PFSK-1 (cell line): ENCODE data around the gene SLC7A11.

ENCODE experiments used
- FOXP2 ChIP-seq: optimal IDR thresholded peaks from 2 replicates; pipeline ENCODE3; 2011; ENCODE audit warnings: borderline replicate concordance, control low read depth, inconsistent platforms; ENCODE audit not compliant: insufficient read depth; ENCODE audit errors: extremely low read length, extremely low read depth
- POLR2AphosphoS5 ChIP-seq: IDR thresholded peaks from 2 replicates; pipeline ENCODE4 v1.6.1; 2012; ENCODE audit warnings: low read depth, mild to moderate bottlenecking, control low read depth, low read length, moderate library complexity
- SIN3A ChIP-seq: IDR thresholded peaks from 2 replicates; pipeline ENCODE4 v1.6.1; 2012; ENCODE audit warnings: mild to moderate bottlenecking, low read length, moderate library complexity, borderline replicate concordance; ENCODE audit not compliant: insufficient read depth
- TAF1 ChIP-seq: IDR thresholded peaks from 2 replicates; pipeline ENCODE4 v1.6.1; 2012; ENCODE audit warnings: low read length, control low read depth, borderline replicate concordance; ENCODE audit not compliant: insufficient read depth
- TF ChIP-seq, protein P1 (sequence below), 2 experiments: IDR thresholded peaks; 2 replicates each; pipeline versions ENCODE4 v1.6.1 to v1.8.0; 2011 to 2012; ENCODE audit warnings: low read depth in 2 of 2, low read length in 2 of 2, control low read depth in 1 of 2, inconsistent platforms in 1 of 2, mild to moderate bottlenecking in 1 of 2, moderate library complexity in 1 of 2; ENCODE audit not compliant: insufficient read depth in 1 of 2

SLC7A11 gene

DNA sequence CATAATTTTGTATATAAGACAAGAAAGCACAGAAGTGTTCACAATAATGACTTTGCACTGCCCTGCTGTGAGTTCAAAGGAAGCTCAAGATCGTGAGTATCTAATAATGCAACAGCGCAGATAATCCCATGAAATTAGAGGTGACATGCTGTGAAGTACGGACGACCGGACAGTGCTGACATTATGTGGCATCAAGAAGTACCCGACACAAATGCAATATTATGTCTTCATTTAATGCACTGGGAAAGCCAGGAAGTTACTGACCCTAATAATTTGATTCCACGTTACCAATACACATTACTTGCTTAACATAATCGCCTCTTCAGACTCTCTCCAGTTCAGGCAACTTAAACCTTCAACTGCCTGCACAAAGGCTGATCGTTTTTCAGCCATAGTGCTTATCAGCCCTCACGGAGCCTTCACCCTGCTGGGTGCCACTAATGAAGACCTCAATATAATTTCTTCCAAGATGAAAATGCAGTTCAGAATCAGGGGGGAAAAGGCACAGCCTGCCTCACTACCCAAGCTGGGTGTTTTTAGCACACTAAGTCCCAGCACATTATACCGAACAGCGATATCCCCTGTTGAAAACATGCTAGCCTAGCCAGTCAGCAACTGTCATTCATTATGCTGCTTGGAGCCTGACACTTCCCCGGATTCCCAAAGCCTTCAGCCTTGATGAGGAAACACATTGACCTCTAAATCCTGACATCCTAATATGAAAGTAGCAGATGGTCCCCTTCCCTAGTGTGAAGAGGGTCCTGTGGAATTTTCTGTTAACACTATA, 56.1 kb downstream of the SLC7A11 start:
- TF ChIP-seq, protein P1, sequence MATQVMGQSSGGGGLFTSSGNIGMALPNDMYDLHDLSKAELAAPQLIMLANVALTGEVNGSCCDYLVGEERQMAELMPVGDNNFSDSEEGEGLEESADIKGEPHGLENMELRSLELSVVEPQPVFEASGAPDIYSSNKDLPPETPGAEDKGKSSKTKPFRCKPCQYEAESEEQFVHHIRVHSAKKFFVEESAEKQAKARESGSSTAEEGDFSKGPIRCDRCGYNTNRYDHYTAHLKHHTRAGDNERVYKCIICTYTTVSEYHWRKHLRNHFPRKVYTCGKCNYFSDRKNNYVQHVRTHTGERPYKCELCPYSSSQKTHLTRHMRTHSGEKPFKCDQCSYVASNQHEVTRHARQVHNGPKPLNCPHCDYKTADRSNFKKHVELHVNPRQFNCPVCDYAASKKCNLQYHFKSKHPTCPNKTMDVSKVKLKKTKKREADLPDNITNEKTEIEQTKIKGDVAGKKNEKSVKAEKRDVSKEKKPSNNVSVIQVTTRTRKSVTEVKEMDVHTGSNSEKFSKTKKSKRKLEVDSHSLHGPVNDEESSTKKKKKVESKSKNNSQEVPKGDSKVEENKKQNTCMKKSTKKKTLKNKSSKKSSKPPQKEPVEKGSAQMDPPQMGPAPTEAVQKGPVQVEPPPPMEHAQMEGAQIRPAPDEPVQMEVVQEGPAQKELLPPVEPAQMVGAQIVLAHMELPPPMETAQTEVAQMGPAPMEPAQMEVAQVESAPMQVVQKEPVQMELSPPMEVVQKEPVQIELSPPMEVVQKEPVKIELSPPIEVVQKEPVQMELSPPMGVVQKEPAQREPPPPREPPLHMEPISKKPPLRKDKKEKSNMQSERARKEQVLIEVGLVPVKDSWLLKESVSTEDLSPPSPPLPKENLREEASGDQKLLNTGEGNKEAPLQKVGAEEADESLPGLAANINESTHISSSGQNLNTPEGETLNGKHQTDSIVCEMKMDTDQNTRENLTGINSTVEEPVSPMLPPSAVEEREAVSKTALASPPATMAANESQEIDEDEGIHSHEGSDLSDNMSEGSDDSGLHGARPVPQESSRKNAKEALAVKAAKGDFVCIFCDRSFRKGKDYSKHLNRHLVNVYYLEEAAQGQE (IDR thresholded peaks at IDR 0.05; ENCODE audit: insufficient read depth in 1 of 2, low read depth in 2 of 2, low read length in 2 of 2) = no peak
- TF ChIP-seq TAF1 (no peak), FOXP2 (no peak), SIN3A (no peak), POLR2AphosphoS5 (no peak)

DNA sequence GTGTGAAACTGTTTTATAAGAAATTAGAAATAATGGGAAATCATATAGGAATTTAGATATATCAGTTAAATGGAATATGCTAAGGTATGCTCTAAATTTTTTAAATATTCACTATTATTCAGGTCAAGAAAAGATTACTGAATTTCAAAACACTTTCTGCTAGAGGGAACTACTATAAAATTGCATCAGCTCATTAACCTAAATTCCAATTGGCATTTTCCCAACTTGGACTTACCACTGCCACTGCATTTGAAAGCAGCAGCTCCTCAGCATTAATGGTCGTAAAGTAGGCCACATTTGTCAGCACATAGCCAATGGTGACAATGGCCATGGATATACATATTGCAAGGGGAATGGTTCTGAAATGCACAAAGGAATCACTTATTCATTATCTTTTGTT, 57.3 kb downstream of the SLC7A11 start:
- no peak for TF ChIP-seq POLR2AphosphoS5
- no peak for TF ChIP-seq SIN3A
- TF ChIP-seq, protein P1 (IDR thresholded peaks at IDR 0.05; ENCODE audit: insufficient read depth in 1 of 2, low read depth in 2 of 2, low read length in 2 of 2) = no peak
- TF ChIP-seq FOXP2 = no peak
- no peak for TF ChIP-seq TAF1

DNA sequence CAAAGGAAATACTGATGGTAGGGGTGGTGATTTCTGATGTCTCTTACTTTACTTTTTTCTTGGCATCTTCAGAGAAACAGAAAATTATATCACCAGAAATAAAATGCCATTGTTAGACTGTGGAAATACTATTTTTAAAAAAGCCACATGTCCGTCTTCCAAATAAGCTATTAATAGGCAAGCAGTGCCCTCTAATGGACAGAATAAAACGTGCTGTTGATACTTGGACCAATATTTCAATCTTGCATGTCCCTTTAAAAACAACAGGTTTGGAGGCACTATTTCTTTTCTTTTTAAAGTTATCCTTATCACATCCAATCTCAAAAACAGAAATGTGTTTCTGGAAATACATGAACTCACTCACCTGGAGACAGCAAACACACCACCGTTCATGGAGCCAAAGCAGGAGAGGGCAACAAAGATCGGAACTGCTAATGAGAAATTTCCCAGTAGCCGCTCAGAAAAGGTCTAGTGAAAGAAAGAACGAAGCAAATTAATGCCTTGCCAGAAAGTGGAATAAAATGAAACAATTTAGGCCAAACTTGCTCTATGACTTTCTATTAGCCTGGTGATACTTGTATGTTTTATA, 59.2 kb downstream of the SLC7A11 start:
- TF ChIP-seq TAF1 = no peak
- no peak for TF ChIP-seq POLR2AphosphoS5

DNA sequence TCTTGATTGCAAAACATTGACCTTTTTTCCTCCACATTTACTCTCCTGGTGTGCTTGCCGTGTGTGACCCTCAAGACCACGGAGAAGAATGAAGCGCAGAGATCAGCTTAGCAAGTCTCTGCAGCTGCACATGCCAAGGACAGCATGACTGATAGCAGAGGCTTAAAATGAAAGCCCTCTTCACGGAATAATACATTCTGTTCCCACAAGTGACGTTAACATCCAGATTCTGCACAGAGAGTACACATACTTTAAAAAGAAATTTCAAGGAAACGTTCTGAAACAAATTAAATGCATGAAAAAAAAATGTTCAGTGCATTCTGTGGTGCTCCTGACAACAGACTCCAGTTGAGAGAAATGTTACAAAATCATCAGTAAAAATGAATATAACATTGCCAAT, 60.9 kb downstream of the SLC7A11 start:
- TF ChIP-seq TAF1 (no peak), POLR2AphosphoS5 (no peak), SIN3A (no peak), FOXP2 (no peak)
- TF ChIP-seq, protein P1 (IDR thresholded peaks at IDR 0.05; ENCODE audit: insufficient read depth in 1 of 2, low read depth in 2 of 2, low read length in 2 of 2) = no peak

DNA sequence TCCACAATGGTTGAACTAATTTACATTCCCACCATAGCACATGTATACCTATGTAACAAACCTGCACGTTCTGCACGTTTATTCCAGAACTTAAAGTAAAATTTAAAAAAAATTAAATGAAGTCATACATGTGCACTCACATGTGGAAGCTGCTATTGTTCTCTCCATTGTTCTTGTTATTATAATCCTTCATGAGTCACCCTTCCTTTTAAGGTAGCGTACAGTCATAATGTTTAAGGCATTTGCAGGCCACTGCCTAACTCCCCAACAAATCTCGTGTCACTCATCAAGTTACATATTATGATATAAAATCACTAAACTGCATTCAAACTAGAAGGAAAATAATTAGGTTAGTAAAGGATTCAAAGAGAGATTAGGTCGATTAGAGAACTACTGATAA, 63.6 kb downstream of the SLC7A11 start:
- TF ChIP-seq POLR2AphosphoS5 = no peak
- no peak for TF ChIP-seq FOXP2
- TF ChIP-seq TAF1 = no peak
- TF ChIP-seq, protein P1 (IDR thresholded peaks at IDR 0.05; ENCODE audit: insufficient read depth in 1 of 2, low read depth in 2 of 2, low read length in 2 of 2) = no peak
